Anterior cingulate cortex (tissue), 58 donors: ENCODE data around the gene CAMK2G.
"Not testable (repeated sequence)": the region's sequence is repeated elsewhere in the genome, so short reads cannot be mapped to it uniquely, and the experiment has no call there.

Source experiments
- DNase-seq, 58 donors: peaks; one replicate each; lab custom pipeline; 2025; lab: John Stamatoyannopoulos, UW

The CAMK2G gene

DNA sequence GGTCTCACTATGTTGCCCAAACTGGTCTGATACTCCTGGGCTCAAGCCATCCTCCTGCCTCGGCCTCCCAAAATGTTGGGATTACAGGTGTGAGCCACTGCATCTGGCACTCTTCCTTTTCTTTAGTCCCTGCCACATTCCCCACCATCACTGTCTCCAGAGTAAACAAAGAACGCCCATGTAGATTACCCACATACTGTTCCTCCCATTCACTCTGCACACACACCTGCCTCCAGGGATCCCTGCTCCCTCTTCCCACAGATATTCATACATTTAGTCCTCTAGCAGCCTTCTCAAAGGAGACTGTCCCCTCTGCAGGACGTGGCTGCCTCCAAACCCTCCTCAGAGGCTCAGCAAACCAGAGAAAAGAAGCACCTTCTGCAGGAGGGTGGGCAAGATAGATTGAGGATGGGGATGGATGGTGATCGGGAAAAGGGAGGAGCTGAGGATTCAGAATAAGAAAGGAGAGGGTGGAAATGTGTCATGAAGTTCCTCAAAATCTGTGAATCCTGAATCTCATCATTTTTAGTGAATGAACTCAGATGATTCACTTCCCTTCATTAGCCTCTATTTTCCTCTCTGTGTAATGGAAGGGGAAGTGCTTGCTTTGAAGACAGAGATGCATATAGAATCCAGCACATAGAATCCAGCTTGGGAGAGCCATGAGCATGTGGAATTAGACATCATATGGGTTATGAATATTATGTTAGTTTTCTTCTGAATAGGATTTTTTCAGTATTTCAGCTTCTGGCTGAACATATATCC is 31.1 kb upstream of the CAMK2G start:
- DNase-seq = no peak

- no peak for DNase-seq
Measured at GRCh38 chr10:73902351-73902750, 28.0 kb upstream of the CAMK2G start.

- DNase-seq = no peak
Measured at GRCh38 chr10:73901261-73901660, 26.9 kb upstream of the CAMK2G start.

GRCh38 chr10:73900064-73900463 is 25.7 kb upstream of the CAMK2G start:
- DNase-seq = no peak

DNA sequence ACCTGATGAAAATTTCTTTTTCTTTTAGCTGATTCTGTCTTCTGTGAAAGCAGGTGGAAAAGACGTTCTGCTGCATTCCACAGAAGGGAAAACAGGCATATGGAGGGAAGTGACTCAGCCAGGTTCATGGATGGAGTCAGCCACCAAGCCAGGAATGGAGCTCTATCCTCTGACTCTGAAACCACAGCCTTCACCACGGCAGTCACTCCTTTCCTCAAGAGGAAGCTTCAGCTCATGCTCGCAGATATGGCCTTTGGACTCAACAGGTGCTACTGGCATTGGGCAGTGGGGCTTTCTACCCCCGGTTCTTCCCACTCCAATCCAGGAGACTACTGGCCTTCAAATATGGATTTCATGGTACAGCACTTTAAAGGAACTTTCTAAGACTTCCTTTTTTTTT is 25.1 kb upstream of the CAMK2G start:
- no peak for DNase-seq

GRCh38 chr10:73898730-73899410 is 24.5 kb upstream of the CAMK2G start:
- no peak for DNase-seq

DNA sequence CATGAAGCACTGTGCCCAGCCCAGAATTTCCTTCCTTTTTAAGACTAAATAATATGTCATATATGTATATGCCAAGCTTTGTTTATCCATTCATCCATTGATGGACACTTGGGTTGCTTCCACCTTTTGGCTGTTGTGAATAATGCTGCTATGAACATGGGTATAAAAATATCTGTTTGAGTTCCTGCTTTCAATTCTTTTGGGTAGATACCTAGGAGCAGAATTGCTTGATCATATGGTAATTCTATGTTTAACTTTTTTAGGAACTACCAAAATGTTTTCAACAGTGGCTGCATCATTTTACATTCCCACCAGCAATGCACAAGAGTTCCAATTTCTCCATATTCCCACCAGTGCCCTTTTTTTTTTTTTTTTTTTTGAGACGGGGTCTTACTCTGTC is 23.3 kb upstream of the CAMK2G start:
- no peak for DNase-seq

DNA sequence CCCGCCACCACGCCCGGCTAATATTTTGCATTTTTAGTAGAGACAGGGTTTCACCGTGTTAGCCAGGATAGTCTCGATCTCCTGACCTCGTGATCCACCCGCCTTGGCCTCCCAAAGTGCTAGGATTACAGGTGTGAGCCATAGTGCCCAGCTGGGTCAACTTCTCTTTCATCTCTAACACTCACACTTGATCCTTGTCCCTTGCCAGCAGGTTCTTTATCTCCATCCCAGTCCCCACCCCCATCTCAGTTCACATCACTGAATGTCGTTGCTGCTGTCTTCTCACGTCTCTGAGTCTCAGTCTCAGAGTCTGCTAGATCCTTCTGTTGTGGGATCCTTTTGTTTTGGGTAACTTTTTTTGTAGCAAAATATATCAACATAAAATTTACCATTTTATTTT is 21.0 kb upstream of the CAMK2G start:
- DNase-seq = not testable (repeated sequence)

- DNase-seq = no peak
Measured at GRCh38 chr10:73894245-73894971, 20.1 kb upstream of the CAMK2G start.

DNA sequence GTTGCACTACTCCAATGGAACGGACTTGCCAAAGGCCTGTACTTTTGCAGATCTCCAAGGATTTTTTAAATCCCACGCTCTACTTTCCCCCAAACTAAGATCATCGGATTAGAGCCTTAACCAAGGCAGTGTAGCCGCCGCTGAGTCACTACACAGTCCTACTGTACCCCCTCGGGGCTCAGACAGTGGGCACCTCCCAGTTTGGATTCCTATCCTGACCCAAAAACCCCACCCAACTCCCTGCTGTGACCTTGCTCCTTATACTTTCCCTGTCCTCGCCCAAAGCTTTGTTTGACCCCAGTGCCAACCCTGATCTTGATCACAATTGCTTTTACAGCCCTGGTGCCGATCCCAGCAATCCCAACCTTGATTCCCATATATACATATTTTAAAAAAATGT is 19.1 kb upstream of the CAMK2G start:
- DNase-seq = no peak

- DNase-seq = no peak
Measured at GRCh38 chr10:73892310-73893030, 18.1 kb upstream of the CAMK2G start.

DNA sequence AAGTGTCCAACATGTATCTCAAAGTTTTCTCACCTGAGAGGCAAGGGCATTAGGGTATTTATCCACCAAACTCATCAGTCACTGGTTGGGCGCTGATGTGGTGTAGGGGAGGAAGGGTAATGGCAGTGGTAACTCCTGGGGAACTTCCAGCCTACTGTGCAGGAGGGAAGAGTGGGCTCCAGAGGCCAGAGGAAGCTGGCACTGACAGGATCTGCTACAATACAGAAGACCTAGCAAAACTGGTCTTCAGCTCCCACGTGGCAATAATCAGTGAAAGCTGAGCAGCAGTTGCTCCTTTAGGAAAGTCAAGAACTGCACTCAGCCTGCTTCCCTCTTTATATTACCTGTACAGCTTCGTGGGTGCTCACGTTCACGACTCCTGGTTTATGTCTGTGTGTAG is 17.2 kb upstream of the CAMK2G start:
- no peak for DNase-seq

GRCh38 chr10:73890830-73891229 is 16.5 kb upstream of the CAMK2G start:
- DNase-seq = not testable (repeated sequence)

DNA sequence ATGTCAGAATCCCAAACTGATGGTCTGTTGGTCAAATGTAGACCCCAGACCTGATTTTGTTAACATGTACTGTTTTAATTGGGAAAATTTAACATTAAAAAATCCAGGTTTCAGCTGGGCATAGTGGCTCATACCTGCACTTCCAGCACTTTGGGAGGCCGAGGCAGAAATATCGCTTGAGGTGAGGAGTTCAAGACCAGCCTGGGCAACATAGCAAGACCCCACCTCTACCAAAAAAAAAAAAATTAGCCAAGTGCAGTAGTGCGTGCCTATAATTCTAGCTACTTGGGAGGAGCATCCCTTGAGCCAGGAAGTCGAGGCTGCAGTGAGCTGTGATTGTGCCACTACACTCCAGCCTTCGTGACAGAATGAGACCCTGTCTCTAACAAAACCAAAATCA is 15.9 kb upstream of the CAMK2G start:
- no peak for DNase-seq

- not testable (repeated sequence) for DNase-seq
Measured at GRCh38 chr10:73889416-73889815, 15.1 kb upstream of the CAMK2G start.

DNA sequence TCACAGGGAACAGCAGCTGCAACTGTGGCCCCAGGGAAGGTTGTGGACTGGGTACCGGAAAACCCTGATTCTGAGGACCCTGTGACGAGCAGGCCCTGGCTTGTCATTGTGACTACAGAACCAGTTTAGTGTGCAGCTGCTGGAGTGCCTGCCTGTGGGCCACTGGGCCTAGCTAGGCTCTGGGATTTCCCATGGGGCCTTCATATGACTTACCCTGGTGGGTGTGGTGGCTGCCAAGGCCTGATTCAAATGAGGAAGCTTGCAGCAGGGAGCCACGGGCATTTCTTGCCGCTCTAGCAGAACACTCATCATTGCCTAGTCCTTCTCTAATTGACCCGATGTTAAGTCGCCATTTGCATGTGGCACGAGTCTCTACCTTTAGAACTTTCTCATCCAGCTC is 14.7 kb upstream of the CAMK2G start:
- DNase-seq = peak in 11 of 58 donors; percentile 6 to 37 (median 28)

GRCh38 chr10:73888514-73888913 is 14.2 kb upstream of the CAMK2G start:
- DNase-seq = no peak

GRCh38 chr10:73887294-73888039 is 13.1 kb upstream of the CAMK2G start:
- DNase-seq = peak in 52 of 58 donors; percentile 32 to 91 (median 72)

DNA sequence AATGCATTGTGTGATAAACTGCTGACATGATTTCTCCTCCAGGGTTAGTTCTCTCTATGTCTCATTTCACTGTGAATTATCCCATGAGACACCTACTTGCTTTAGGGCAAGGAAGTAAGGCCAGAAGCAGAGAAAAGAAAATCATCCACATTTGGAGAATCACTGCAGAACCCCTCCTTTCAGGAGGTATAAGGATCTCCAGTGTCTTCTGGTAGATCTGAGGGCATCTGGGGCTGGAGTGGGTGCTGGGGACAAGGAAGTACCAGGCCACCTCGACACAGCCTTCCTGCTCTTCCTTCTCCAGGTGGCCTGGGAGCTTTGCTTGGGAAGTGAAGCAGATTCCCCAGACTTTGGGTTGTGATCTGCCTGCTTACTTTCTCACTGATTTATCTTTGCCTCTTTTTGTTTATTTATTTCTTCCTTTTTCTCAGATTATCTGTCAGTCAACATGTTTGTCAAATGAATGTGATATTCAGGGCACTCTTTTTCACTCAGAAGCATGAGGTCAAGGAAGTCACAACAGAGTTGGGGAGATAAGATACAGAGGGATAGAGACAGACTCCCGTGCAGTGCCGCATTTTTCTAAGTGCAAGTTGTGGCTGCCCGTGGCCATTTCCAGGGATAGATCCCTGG is 12.4 kb upstream of the CAMK2G start:
- DNase-seq = no peak
